ENCODE results near the gene EYS. TPM values are rescaled to one million over a fixed set of nuclear protein-coding genes. Genes with fewer than 3 reads are reported as not detected.

The EYS gene
- total RNA-seq, 1 donor from 2014 or later: 0.06 TPM

GRCh38 chr6:64848467-64848866 lies 858.6 kb downstream of the EYS start:
- no peak for TF ChIP-seq CTCF (conservative IDR thresholded peaks at IDR 0.05; ENCODE audit: low read depth, low read length)

DNA sequence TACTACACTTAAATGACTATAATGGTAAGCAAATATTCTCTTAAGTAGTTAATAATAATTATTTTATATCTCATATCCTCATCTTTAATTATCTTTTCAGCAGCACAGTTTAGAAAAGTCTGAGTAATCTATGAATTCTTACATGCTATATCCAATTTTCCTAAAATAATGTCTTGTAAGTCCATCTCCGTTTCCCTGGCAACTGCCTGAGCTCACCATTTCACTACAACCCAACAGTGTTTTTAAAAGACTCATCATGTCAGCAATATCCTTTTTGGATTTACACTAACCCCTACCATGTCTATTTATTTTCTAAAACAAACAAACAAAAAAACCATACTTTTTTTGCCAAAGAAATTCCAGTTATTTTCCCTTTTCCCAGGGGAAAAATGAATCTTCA lies 859.6 kb downstream of the EYS start:
- H3K4me3 ChIP-seq (ENCODE audit: low read depth, low read length): no peak overlapping the region
- no peak for DNase-seq (ENCODE audit: low read depth)
- TF ChIP-seq CTCF (conservative IDR thresholded peaks at IDR 0.05; ENCODE audit: low read depth, low read length): no peak

More at GRCh38 chr6:64848467-64848866, 858.6 kb downstream of the EYS start:
- no peak overlapping the region for H3K4me3 ChIP-seq (ENCODE audit: low read depth, low read length)
- DNase-seq (ENCODE audit: low read depth): no peak

- no peak for TF ChIP-seq CTCF (conservative IDR thresholded peaks at IDR 0.05; ENCODE audit: low read depth, low read length)
- no peak for DNase-seq (ENCODE audit: low read depth)
- no peak overlapping the region for H3K4me3 ChIP-seq (ENCODE audit: low read depth, low read length)
These were observed 868.3 kb downstream of the EYS start for GRCh38 chr6:64838726-64839125.

DNA sequence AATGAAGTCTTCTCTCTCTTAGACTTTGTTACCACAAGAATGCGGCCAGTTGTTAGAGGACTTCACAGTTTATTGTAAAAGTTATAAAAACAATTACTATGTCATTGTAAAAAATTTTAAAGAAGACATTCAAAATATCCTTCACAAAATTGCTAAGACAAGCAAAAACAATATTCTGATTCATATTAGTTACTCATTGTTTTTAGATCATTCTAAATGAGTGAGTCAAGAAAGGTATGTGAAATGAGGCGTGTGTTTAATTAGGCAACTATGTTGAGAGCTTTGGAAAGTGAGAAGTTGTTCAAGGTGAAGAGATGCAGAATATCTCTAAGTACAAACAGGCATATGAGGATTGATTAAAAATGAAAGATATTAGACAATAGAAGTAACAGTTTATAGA lies 875.3 kb downstream of the EYS start:
- DNase-seq (ENCODE audit: low read depth): no peak
- no peak overlapping the region for H3K4me3 ChIP-seq (ENCODE audit: low read depth, low read length)
- no peak for TF ChIP-seq CTCF (conservative IDR thresholded peaks at IDR 0.05; ENCODE audit: low read depth, low read length)

DNA sequence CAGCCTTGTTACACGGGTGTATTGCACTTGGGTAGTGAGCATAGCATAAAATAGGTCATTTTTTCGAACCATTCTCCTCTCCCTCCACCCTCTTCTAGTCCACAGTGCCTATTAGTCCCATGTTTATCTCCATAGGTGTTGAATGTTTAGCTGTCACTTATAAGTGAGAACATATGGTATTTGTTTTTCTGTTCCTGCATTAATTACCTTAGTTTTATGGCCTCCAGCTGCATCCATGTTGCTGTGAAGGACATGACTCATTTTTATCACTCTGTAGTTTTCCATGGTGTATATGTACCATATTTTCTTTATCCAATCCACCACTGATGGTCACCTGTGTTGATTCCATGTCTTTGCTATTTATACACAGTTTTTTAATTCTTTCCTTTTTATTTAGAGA lies 889.5 kb downstream of the EYS start:
- no peak for TF ChIP-seq CTCF (conservative IDR thresholded peaks at IDR 0.05; ENCODE audit: low read depth, low read length)
- no peak for DNase-seq (ENCODE audit: low read depth)
- H3K4me3 ChIP-seq (ENCODE audit: low read depth, low read length): no peak overlapping the region

- peak; percentile 3 for DNase-seq (ENCODE audit: low read depth)
- TF ChIP-seq CTCF (conservative IDR thresholded peaks at IDR 0.05; ENCODE audit: low read depth, low read length): no peak
- H3K4me3 ChIP-seq (ENCODE audit: low read depth, low read length): no peak overlapping the region
These were observed 891.3 kb downstream of the EYS start for GRCh38 chr6:64815718-64816117.

- no peak for TF ChIP-seq CTCF (conservative IDR thresholded peaks at IDR 0.05; ENCODE audit: low read depth, low read length)
- no peak overlapping the region for H3K4me3 ChIP-seq (ENCODE audit: low read depth, low read length)
- DNase-seq (ENCODE audit: low read depth): no peak
These were observed 894.9 kb downstream of the EYS start for GRCh38 chr6:64812138-64812537.

All from epithelial cell of proximal tubule (primary cell).